H9 (cell line): ENCODE data around the gene TNFSF13B. TPM values are rescaled to one million over a fixed set of nuclear protein-coding genes. Genes with fewer than 3 reads are reported as not detected.

ENCODE experiments used
- DNase-seq: peaks from one replicate; pipeline ENCODE4 v3.0.0-alpha.2; 2017
- H2AFZ ChIP-seq: one replicate; pipeline ENCODE4 v1.6.1; 2013; ENCODE audit warnings: mild to moderate bottlenecking, low read length, control low read depth, moderate library complexity
- H2AK5ac ChIP-seq: 2 replicates; pipeline ENCODE4 v1.6.1; 2013; ENCODE audit warnings: low read length, control low read depth, mixed read lengths; ENCODE audit not compliant: insufficient read length
- H2BK120ac ChIP-seq: one replicate; pipeline ENCODE4 v1.6.1; 2013; ENCODE audit warnings: low read depth, mild to moderate bottlenecking, low read length, control low read depth, inconsistent platforms; ENCODE audit not compliant: poor library complexity, severe bottlenecking
- H2BK12ac ChIP-seq: 2 replicates; pipeline ENCODE4 v1.6.1; 2013; ENCODE audit warnings: low read length, control low read depth, mixed read lengths, low read depth; ENCODE audit not compliant: insufficient read length
- H2BK15ac ChIP-seq: 2 replicates; pipeline ENCODE4 v1.6.1; 2013; ENCODE audit warnings: low read depth, low read length, control low read depth
- H2BK20ac ChIP-seq: one replicate; pipeline ENCODE4 v1.6.1; 2013; ENCODE audit warnings: low read depth, mild to moderate bottlenecking, low read length, control low read depth, inconsistent platforms; ENCODE audit not compliant: poor library complexity, severe bottlenecking
- H2BK5ac ChIP-seq: 2 replicates; pipeline ENCODE4 v1.6.1; 2013; ENCODE audit warnings: low read length, control low read depth, mixed read lengths; ENCODE audit not compliant: insufficient read length
- H3K14ac ChIP-seq: 2 replicates; pipeline ENCODE4 v1.6.1; 2013; ENCODE audit warnings: low read length, control low read depth; ENCODE audit not compliant: insufficient read depth
- H3K18ac ChIP-seq: 2 replicates; pipeline ENCODE4 v1.6.1; 2013; ENCODE audit warnings: low read depth, mild to moderate bottlenecking, mixed read lengths, low read length, control low read depth; ENCODE audit not compliant: insufficient read length
- H3K23ac ChIP-seq: 2 replicates; pipeline ENCODE4 v1.6.1; 2013; ENCODE audit warnings: low read length, control low read depth, mixed read lengths, low read depth; ENCODE audit not compliant: insufficient read length
- H3K23me2 ChIP-seq: 2 replicates; pipeline ENCODE4 v1.6.1; 2013; ENCODE audit warnings: low read depth, mild to moderate bottlenecking, mixed read lengths, low read length, control low read depth; ENCODE audit not compliant: insufficient read length, poor library complexity, severe bottlenecking
- H3K27ac ChIP-seq: 2 replicates; pipeline ENCODE4 v1.5.1; 2013; ENCODE audit warnings: low read length, control low read depth, mixed read lengths, low read depth; ENCODE audit not compliant: insufficient read length
- H3K27me3 ChIP-seq: 2 replicates; pipeline ENCODE4 v1.6.1; 2013; ENCODE audit warnings: low read length, control low read depth, inconsistent platforms; ENCODE audit not compliant: insufficient read depth
- H3K4ac ChIP-seq: 2 replicates; pipeline ENCODE4 v1.6.1; 2013; ENCODE audit warnings: low read depth, mild to moderate bottlenecking, control low read depth, inconsistent platforms, low read length, moderate library complexity
- H3K4me1 ChIP-seq: 2 replicates; pipeline ENCODE4 v1.6.1; 2013; ENCODE audit warnings: low read length, control low read depth, inconsistent platforms; ENCODE audit not compliant: insufficient read depth
- H3K4me2 ChIP-seq: 2 replicates; pipeline ENCODE4 v1.6.1; 2013; ENCODE audit warnings: low read length, control low read depth, mixed read lengths; ENCODE audit not compliant: insufficient read length, insufficient read depth
- H3K56ac ChIP-seq: 2 replicates; pipeline ENCODE4 v1.6.1; 2013; ENCODE audit warnings: low read depth, mild to moderate bottlenecking, mixed read lengths, low read length, control low read depth; ENCODE audit not compliant: insufficient read length
- H3K79me1 ChIP-seq: 2 replicates; pipeline ENCODE4 v1.6.1; 2013; ENCODE audit warnings: low read depth, mild to moderate bottlenecking, moderate library complexity, low read length, control low read depth, inconsistent platforms; ENCODE audit not compliant: insufficient read depth, poor library complexity, severe bottlenecking
- H3K79me2 ChIP-seq: 2 replicates; pipeline ENCODE4 v1.6.1; 2013; ENCODE audit warnings: low read length, control low read depth, inconsistent platforms; ENCODE audit not compliant: insufficient read depth
- H3K9ac ChIP-seq: 2 replicates; pipeline ENCODE4 v1.6.1; 2013; ENCODE audit warnings: low read length, control low read depth, mixed read lengths; ENCODE audit not compliant: insufficient read length; ENCODE audit errors: extremely low read depth
- H3K9me3 ChIP-seq: one replicate; pipeline ENCODE4 v1.6.1; 2013; ENCODE audit warnings: low read depth, low read length, inconsistent platforms; ENCODE audit not compliant: control insufficient read depth
- H3T11ph ChIP-seq: one replicate; pipeline ENCODE4 v1.6.1; 2013; ENCODE audit warnings: mild to moderate bottlenecking, low read length, control low read depth, inconsistent platforms
- H4K20me1 ChIP-seq: one replicate; pipeline ENCODE4 v1.6.1; 2013; ENCODE audit not compliant: control insufficient read depth, insufficient read length, insufficient read depth
- H4K5ac ChIP-seq: 2 replicates; pipeline ENCODE4 v1.6.1; 2013; ENCODE audit warnings: low read depth, mild to moderate bottlenecking, mixed read lengths, low read length, control low read depth; ENCODE audit not compliant: insufficient read length
- H4K8ac ChIP-seq: replicated peaks from 2 replicates; pipeline ENCODE4 v1.6.1; 2013; ENCODE audit warnings: low read length, control low read depth, mixed read lengths, low read depth; ENCODE audit not compliant: insufficient read length
- H4K91ac ChIP-seq: 2 replicates; pipeline ENCODE4 v1.6.1; 2013; ENCODE audit warnings: low read depth, mild to moderate bottlenecking, moderate library complexity, mixed read lengths, low read length, control low read depth; ENCODE audit not compliant: insufficient read length
- H3K27ac Mint-ChIP-seq, 3 experiments: 2 replicates in 2 of 3; 3 replicates in 1 of 3; pipeline ENCODE4 v1.8.0; 2020 to 2021; ENCODE audit warnings: mixed read lengths in 3 of 3, mild to moderate bottlenecking in 1 of 3, moderate library complexity in 1 of 3
- H3K27me3 Mint-ChIP-seq: 2 replicates; pipeline ENCODE4 v1.8.0; 2021; ENCODE audit warnings: low read depth, mild to moderate bottlenecking, moderate library complexity, mixed read lengths
- H3K36me3 Mint-ChIP-seq, 3 experiments: 2 replicates in 2 of 3; 3 replicates in 1 of 3; pipeline ENCODE4 v1.8.0; 2020 to 2021; ENCODE audit warnings: low read depth in 3 of 3, mixed read lengths in 3 of 3; ENCODE audit not compliant: insufficient read depth in 1 of 3
- H3K4me1 Mint-ChIP-seq, 2 experiments: 2 replicates each; pipeline ENCODE4 v1.8.0; 2020; ENCODE audit warnings: mixed read lengths in 2 of 2
- H3K4me3 Mint-ChIP-seq, 2 experiments: 2 replicates in 1 of 2; 3 replicates in 1 of 2; pipeline ENCODE4 v1.8.0; 2020 to 2021; ENCODE audit warnings: mild to moderate bottlenecking in 2 of 2, mixed read lengths in 2 of 2, moderate library complexity in 1 of 2
- H3K9me3 Mint-ChIP-seq, 2 experiments: 2 replicates in 1 of 2; 3 replicates in 1 of 2; pipeline ENCODE4 v1.8.0; 2020; ENCODE audit warnings: mild to moderate bottlenecking in 2 of 2, mixed read lengths in 2 of 2, moderate library complexity in 1 of 2
- WGBS: extraction: QIAGEN DNeasy Blood & Tissue Kit; methylation state at CpG from one replicate; pipeline ENCODE4 v1.1.7; 2013; ENCODE audit warnings: missing lambda C conversion rate, low lambda C conversion rate, mixed read lengths; ENCODE audit not compliant: insufficient read length; ENCODE audit errors: extremely low coverage; 5-methylcytosine and 5-hydroxymethylcytosine counted together
- total RNA-seq: library from RNA; stranded (reverse); gene quantifications from 2 replicates; pipeline ENCODE4 v1.2.1, GENCODE V29; 2021
- TF ChIP-seq, protein P1 (sequence below): fragments of 200-600 bp; sonication (generic); conservative IDR thresholded peaks from 3 replicates; pipeline ENCODE4 v1.8.0; 2021; ENCODE audit warnings: antibody characterized with exemption, mild to moderate bottlenecking

TNFSF13B gene
- total RNA-seq, 1 experiment from 2014 or later = 0.31 TPM

DNA sequence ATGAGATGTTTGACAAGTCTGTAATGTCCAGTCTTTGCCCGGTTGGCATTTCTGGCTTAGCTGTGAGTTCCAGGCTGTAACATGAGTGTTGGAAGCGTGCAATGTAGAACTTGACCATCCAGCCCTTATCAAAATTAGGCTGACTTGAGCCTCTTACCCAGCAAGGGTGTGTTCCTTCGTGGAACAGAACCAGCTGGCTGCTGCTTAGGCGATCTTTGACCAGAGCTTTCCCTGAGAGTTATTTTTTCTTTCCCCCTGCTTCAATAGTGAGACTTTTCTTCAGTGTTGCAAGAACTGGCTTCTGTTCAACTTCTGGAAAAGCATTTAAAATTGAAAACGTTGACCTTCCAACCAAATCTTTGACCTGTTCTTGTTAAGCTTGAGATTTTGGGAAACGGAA is 6.5 kb downstream of the TNFSF13B start:
- no peaks in the 10 kb centered on the region for H3K27me3 ChIP-seq
- H3K79me2 ChIP-seq = no peaks in the 10 kb centered on the region
- H2AFZ ChIP-seq = no peak overlapping the region
- no peaks in the 10 kb centered on the region for H3K36me3 Mint-ChIP-seq
- no peak overlapping the region for H4K91ac ChIP-seq
- no peak overlapping the region for H2BK12ac ChIP-seq
- TF ChIP-seq, protein P1, sequence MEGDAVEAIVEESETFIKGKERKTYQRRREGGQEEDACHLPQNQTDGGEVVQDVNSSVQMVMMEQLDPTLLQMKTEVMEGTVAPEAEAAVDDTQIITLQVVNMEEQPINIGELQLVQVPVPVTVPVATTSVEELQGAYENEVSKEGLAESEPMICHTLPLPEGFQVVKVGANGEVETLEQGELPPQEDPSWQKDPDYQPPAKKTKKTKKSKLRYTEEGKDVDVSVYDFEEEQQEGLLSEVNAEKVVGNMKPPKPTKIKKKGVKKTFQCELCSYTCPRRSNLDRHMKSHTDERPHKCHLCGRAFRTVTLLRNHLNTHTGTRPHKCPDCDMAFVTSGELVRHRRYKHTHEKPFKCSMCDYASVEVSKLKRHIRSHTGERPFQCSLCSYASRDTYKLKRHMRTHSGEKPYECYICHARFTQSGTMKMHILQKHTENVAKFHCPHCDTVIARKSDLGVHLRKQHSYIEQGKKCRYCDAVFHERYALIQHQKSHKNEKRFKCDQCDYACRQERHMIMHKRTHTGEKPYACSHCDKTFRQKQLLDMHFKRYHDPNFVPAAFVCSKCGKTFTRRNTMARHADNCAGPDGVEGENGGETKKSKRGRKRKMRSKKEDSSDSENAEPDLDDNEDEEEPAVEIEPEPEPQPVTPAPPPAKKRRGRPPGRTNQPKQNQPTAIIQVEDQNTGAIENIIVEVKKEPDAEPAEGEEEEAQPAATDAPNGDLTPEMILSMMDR = no peak
- H3K27ac ChIP-seq = no peak overlapping the region
- peaks cover 5 to 7% of the 10 kb centered on the region in 2 experiments for H3K4me1 Mint-ChIP-seq
- no peaks in the 10 kb centered on the region for H4K20me1 ChIP-seq
- no peak overlapping the region for H3K27ac Mint-ChIP-seq
- H2BK5ac ChIP-seq = no peak overlapping the region
- no peaks in the 10 kb centered on the region for H3K27me3 Mint-ChIP-seq
- H3K4ac ChIP-seq = no peak overlapping the region
- H3K9me3 Mint-ChIP-seq = no peaks in the 10 kb centered on the region; a peak in 1 of 5 replicates
- H3K4me1 ChIP-seq = peaks cover 4% of the 10 kb centered on the region; the same call in 1 of the 2 replicates
- H4K8ac ChIP-seq = no peak overlapping the region
- H3K18ac ChIP-seq = no peak overlapping the region
- no peak overlapping the region for H2BK20ac ChIP-seq
- no peak overlapping the region for H4K5ac ChIP-seq
- H2BK120ac ChIP-seq = no peak overlapping the region
- H3T11ph ChIP-seq = no peak overlapping the region
- H3K56ac ChIP-seq = no peak overlapping the region
- H2AK5ac ChIP-seq = no peak overlapping the region
- no peak overlapping the region for H3K4me3 Mint-ChIP-seq
- H3K14ac ChIP-seq = no peak overlapping the region
- no peak overlapping the region for H2BK15ac ChIP-seq
- H3K9ac ChIP-seq = no peak overlapping the region
- WGBS = no CpG with 5 or more reads among the region's 6 CpGs
- no peaks in the 10 kb centered on the region for H3K9me3 ChIP-seq
- H3K23me2 ChIP-seq = no peaks in the 10 kb centered on the region
- no peak overlapping the region for H3K4me2 ChIP-seq
- no peak for DNase-seq
- no peaks in the 10 kb centered on the region for H3K79me1 ChIP-seq
- no peak overlapping the region for H3K23ac ChIP-seq
